ENCODE results near the gene RTCB.

GRCh38 chr22:32416556-32417085 is 4.6 kb upstream of the RTCB start:
- TF ChIP-seq POLR2AphosphoS5 (IDR thresholded peaks at IDR 0.05; ENCODE audit: low read depth, low read length) (no peak), POLR2A (IDR thresholded peaks at IDR 0.05; ENCODE audit: low read depth, low read length) (no peak), TAF1 (IDR thresholded peaks at IDR 0.05; ENCODE audit: low read depth, low read length) (no peak), SPI1 (IDR thresholded peaks at IDR 0.05; ENCODE audit: low read depth, low read length) (no peak)

All from GM12891 (cell line).